OCI-LY1 (cell line): ENCODE measurements around the gene CNDP1.

Experiments used
- H2AFZ ChIP-seq: fragments of 200-600 bp; sonication (generic), shearing (Covaris generic); 2 replicates; pipeline ENCODE4 v1.6.0; 2014; ENCODE audit warnings: antibody characterized with exemption, mild to moderate bottlenecking, low read length
- H3F3A ChIP-seq: fragments of 200-600 bp; sonication (generic), shearing (Covaris generic); 2 replicates; pipeline ENCODE4 v1.6.0; 2014; ENCODE audit warnings: mild to moderate bottlenecking, antibody characterized with exemption, low read length, moderate library complexity; ENCODE audit not compliant: insufficient read depth
- H3K27ac ChIP-seq: fragments of 200-600 bp; sonication (generic); 2 replicates; pipeline ENCODE4 v1.5.1; 2014; ENCODE audit warnings: low read length, mixed run types, mild to moderate bottlenecking, low read depth; ENCODE audit not compliant: poor library complexity, severe bottlenecking
- H3K27me3 ChIP-seq: fragments of 200-600 bp; sonication (generic); 2 replicates; pipeline ENCODE4 v1.6.0; 2014; ENCODE audit warnings: antibody characterized with exemption, mild to moderate bottlenecking, low read length, moderate library complexity; ENCODE audit not compliant: insufficient read depth
- H3K36me3 ChIP-seq: fragments of 200-600 bp; sonication (generic); 2 replicates; pipeline ENCODE4 v1.6.1; 2014; ENCODE audit warnings: mild to moderate bottlenecking, antibody characterized with exemption, low read length, moderate library complexity, mixed read lengths; ENCODE audit not compliant: insufficient read depth
- H3K4me1 ChIP-seq: fragments of 200-600 bp; sonication (generic); 2 replicates; pipeline ENCODE4 v1.5.1; 2014; ENCODE audit warnings: mild to moderate bottlenecking, low read length, moderate library complexity; ENCODE audit not compliant: insufficient read depth, severe bottlenecking
- H3K4me2 ChIP-seq: fragments of 200-600 bp; sonication (generic), shearing (Covaris generic); 2 replicates; pipeline ENCODE4 v1.6.1; 2014; ENCODE audit warnings: low read length
- H3K4me3 ChIP-seq: fragments of 200-600 bp; sonication (generic); 2 replicates; pipeline ENCODE4 v1.5.1; 2014; ENCODE audit warnings: low read length, low read depth, mild to moderate bottlenecking, mixed read lengths; ENCODE audit not compliant: poor library complexity, severe bottlenecking
- H3K79me2 ChIP-seq: fragments of 200-600 bp; shearing (Covaris generic); 2 replicates; pipeline ENCODE4 v1.6.1; 2016; ENCODE audit warnings: mixed run types, low read length, mixed read lengths; ENCODE audit not compliant: insufficient read depth
- H3K9ac ChIP-seq: fragments of 200-600 bp; sonication (generic), shearing (Covaris generic); 2 replicates; pipeline ENCODE4 v1.6.1; 2014; ENCODE audit warnings: mild to moderate bottlenecking, low read length, mixed read lengths
- H3K9me2 ChIP-seq: fragments of 200-600 bp; sonication (generic), shearing (Covaris generic); 2 replicates; pipeline ENCODE4 v1.6.1; 2014; ENCODE audit warnings: low read depth, mild to moderate bottlenecking, low read length, mixed read lengths
- H3K9me3 ChIP-seq: fragments of 200-600 bp; shearing (Covaris generic); 2 replicates; pipeline ENCODE4 v1.6.1; 2014; ENCODE audit warnings: low read length, mixed read lengths
- H4K20me1 ChIP-seq: fragments of 200-600 bp; sonication (generic), shearing (Covaris generic); 2 replicates; pipeline ENCODE4 v1.6.0; 2016; ENCODE audit warnings: mild to moderate bottlenecking, low read length; ENCODE audit not compliant: insufficient read depth
- EZH2 ChIP-seq: fragments of 200-600 bp; sonication (generic), shearing (Covaris generic); IDR thresholded peaks from 2 replicates; pipeline ENCODE4 v1.8.0; 2017; ENCODE audit warnings: borderline replicate concordance, mixed run types, mild to moderate bottlenecking, antibody characterized with exemption, low read length, moderate library complexity, mixed read lengths
- TF ChIP-seq, protein P1 (sequence below): fragments of 200-600 bp; sonication (generic), shearing (Covaris generic); IDR thresholded peaks from 2 replicates; pipeline ENCODE4 v1.5.1; 2017; ENCODE audit warnings: mild to moderate bottlenecking, antibody characterized with exemption, low read length, moderate library complexity, mixed read lengths

CNDP1 gene

DNA sequence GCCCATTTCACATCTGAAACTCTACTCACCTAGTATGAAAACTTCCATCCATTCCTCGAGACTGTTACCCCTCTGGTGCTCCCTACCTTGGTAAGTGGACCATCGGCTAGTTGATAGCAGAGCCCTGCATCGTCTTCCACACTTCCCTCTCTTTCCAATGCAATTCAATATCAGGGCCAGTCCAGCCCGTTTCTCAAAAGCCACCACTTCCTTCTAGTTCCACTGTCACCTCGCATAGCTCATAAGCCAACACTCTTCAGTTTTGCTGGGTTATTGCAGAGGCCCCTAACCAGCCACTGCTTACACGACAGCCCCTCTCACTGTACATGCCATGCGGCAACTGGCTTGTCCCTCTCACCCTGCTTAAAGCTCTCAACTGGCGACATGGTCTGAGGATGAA, 53.1 kb downstream of the CNDP1 start:
- no peaks in the 10 kb centered on the region for H3F3A ChIP-seq
- no peaks in the 10 kb centered on the region for H3K36me3 ChIP-seq
- H3K27ac ChIP-seq, result no peak overlapping the region
- no peaks in the 10 kb centered on the region for H3K4me1 ChIP-seq
- no peak overlapping the region for H3K4me2 ChIP-seq
- no peak overlapping the region for H2AFZ ChIP-seq
- H3K9me2 ChIP-seq, result no peaks in the 10 kb centered on the region
- H3K27me3 ChIP-seq, result no peaks in the 10 kb centered on the region
- H3K79me2 ChIP-seq, result no peaks in the 10 kb centered on the region
- no peaks in the 10 kb centered on the region for H3K9me3 ChIP-seq
- TF ChIP-seq, protein P1, sequence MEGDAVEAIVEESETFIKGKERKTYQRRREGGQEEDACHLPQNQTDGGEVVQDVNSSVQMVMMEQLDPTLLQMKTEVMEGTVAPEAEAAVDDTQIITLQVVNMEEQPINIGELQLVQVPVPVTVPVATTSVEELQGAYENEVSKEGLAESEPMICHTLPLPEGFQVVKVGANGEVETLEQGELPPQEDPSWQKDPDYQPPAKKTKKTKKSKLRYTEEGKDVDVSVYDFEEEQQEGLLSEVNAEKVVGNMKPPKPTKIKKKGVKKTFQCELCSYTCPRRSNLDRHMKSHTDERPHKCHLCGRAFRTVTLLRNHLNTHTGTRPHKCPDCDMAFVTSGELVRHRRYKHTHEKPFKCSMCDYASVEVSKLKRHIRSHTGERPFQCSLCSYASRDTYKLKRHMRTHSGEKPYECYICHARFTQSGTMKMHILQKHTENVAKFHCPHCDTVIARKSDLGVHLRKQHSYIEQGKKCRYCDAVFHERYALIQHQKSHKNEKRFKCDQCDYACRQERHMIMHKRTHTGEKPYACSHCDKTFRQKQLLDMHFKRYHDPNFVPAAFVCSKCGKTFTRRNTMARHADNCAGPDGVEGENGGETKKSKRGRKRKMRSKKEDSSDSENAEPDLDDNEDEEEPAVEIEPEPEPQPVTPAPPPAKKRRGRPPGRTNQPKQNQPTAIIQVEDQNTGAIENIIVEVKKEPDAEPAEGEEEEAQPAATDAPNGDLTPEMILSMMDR, result no peak
- no peak for TF ChIP-seq EZH2
- no peak overlapping the region for H3K4me3 ChIP-seq
- H3K9ac ChIP-seq, result no peak overlapping the region
- no peaks in the 10 kb centered on the region for H4K20me1 ChIP-seq

DNA sequence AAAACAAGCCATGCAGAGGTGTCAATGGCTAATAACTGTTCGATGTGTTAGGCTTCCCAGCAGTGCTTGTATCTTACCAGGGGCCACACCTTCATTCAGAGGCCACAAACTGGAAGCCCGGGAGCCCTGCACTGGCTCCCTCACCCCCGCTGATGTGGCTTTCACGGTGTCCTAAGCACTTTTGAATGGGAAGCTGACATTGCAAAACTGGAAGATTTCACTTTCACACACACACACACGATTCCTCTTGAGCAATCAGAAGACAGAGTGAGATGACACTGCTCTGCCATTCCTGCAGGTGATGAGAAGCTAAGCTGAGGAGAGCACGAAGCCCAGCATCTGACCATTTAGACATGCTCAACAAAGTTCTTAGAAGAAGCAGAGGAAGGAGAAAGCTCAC, 54.7 kb downstream of the CNDP1 start:
- Histone ChIP-seq H3K9me2 (no peaks in the 10 kb centered on the region), H3K9ac (no peak overlapping the region), H3K79me2 (no peaks in the 10 kb centered on the region), H3K4me2 (no peak overlapping the region), H4K20me1 (no peaks in the 10 kb centered on the region), H3K36me3 (peaks cover 12% of the 10 kb centered on the region), H3F3A (no peaks in the 10 kb centered on the region), H3K4me3 (no peak overlapping the region), H3K27me3 (no peaks in the 10 kb centered on the region), H2AFZ (no peak overlapping the region), H3K4me1 (no peaks in the 10 kb centered on the region), H3K27ac (no peak overlapping the region), H3K9me3 (no peaks in the 10 kb centered on the region)
- no peak for TF ChIP-seq EZH2
- TF ChIP-seq, protein P1, result no peak

DNA sequence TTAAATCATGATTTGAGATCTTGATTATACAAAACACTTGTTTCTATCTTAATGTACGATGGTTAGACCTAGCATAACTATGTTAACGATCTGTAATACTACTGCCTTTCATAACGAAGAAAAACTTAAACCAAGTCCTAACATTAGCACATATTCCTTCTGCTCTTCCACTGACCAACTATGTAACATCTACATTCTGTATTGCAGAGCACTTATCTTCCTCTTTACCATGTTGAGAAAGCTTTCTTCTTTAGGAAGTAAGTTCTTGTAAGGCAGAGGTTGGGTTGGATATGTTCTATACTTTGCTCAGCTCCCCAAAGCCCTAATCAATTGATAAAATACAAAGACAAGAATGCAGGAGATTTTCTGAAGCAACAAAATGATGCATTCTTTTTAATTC, 55.5 kb downstream of the CNDP1 start:
- Histone ChIP-seq H3K27me3 (no peaks in the 10 kb centered on the region), H3K4me3 (no peak overlapping the region), H4K20me1 (no peaks in the 10 kb centered on the region), H2AFZ (no peak overlapping the region), H3K4me1 (no peaks in the 10 kb centered on the region), H3K9ac (no peak overlapping the region), H3F3A (no peaks in the 10 kb centered on the region), H3K36me3 (peaks cover 16% of the 10 kb centered on the region), H3K9me2 (no peaks in the 10 kb centered on the region), H3K79me2 (no peaks in the 10 kb centered on the region), H3K9me3 (no peaks in the 10 kb centered on the region), H3K4me2 (no peak overlapping the region), H3K27ac (no peak overlapping the region)
- no peak for TF ChIP-seq EZH2
- TF ChIP-seq, protein P1, result no peak
